Endothelial cell of umbilical vein (primary cell): Measurements from ENCODE around the gene TSPEAR. TPM values are rescaled to one million over a fixed set of nuclear protein-coding genes. Genes with fewer than 3 reads are reported as not detected.
"Not testable (repeated sequence)": the region's sequence is repeated elsewhere in the genome, so short reads cannot be mapped to it uniquely, and the experiment has no call there.

Source experiments
- BruUV-seq: library from RNA; stranded (reverse); fragments of 400-500 nt; replicated peaks from 2 replicates; lab custom pipeline; 2021; lab: Mats Ljungman, UMichigan
- CTCF ChIA-PET: fragments of 300-600, 350-600 bp; sonication (Branson Sonifier 250); formaldehyde crosslinking; loops from one replicate; lab custom pipeline; 2021; ENCODE audit warnings: antibody characterized with exemption, inconsistent platforms; lab: Charles Lee
- POLR2A ChIA-PET: fragments of 300-600, 350-600 bp; sonication (Branson Sonifier 250); formaldehyde crosslinking; loops from one replicate; lab custom pipeline; 2021; ENCODE audit warnings: antibody characterized with exemption, inconsistent platforms; lab: Charles Lee
- DNase-seq: peaks from one replicate; pipeline ENCODE4 v3.0.0-alpha.2; 2011; ENCODE audit warnings: low read depth, low spot score
- FAIRE-seq: peaks from 2 replicates; lab custom pipeline; 2011; peaks lifted over from hg19 to GRCh38; lab: Jason Lieb, UNC
- H2AFZ ChIP-seq: 2 replicates; pipeline ENCODE4 v1.6.0; 2012; ENCODE audit warnings: low read depth, low read length, control low read depth, inconsistent platforms
- H3K27ac ChIP-seq: 2 replicates; pipeline ENCODE4 v1.5.1; 2011; ENCODE audit warnings: low read depth, mild to moderate bottlenecking, control low read depth, low read length, moderate library complexity; ENCODE audit not compliant: insufficient read depth
- H3K27me3 ChIP-seq, 2 experiments: 2 replicates each; pipeline versions ENCODE4 v1.6.0 to v1.6.1; 2011; ENCODE audit warnings: low read length in 2 of 2, mixed read lengths in 1 of 2; ENCODE audit not compliant: control insufficient read depth in 2 of 2, insufficient read depth in 2 of 2
- H3K36me3 ChIP-seq, 2 experiments: 2 replicates in 1 of 2; 3 replicates in 1 of 2; pipeline ENCODE4 v1.5.1; 2011; ENCODE audit warnings: low read length in 2 of 2, mild to moderate bottlenecking in 1 of 2, moderate library complexity in 1 of 2; ENCODE audit not compliant: control insufficient read depth in 2 of 2, insufficient read depth in 2 of 2; ENCODE audit errors: extremely low read depth in 1 of 2
- H3K4me1 ChIP-seq: 3 replicates; pipeline ENCODE4 v1.5.1; 2011; ENCODE audit warnings: mild to moderate bottlenecking, low read length; ENCODE audit not compliant: control insufficient read depth, insufficient read depth; ENCODE audit errors: extremely low read depth
- H3K4me2 ChIP-seq: 2 replicates; pipeline ENCODE4 v1.6.1; 2011; ENCODE audit warnings: low read length, control low read depth, mixed read lengths; ENCODE audit not compliant: insufficient read depth
- H3K4me3 ChIP-seq, 3 experiments: fragments of 200-600 bp in 1 of 3; sonication (generic), shearing (Covaris generic) in 1 of 3; replicated peaks in 1 of 3; 2 replicates each; pipeline ENCODE4 v1.5.1; 2011 to 2016; ENCODE audit warnings: control low read depth in 3 of 3, low read length in 3 of 3, mild to moderate bottlenecking in 2 of 3, inconsistent platforms in 1 of 3, low read depth in 1 of 3, moderate library complexity in 1 of 3; ENCODE audit not compliant: insufficient read depth in 1 of 3
- H3K79me2 ChIP-seq: 2 replicates; pipeline ENCODE4 v1.6.0; 2012; ENCODE audit warnings: low read length, inconsistent platforms; ENCODE audit not compliant: control insufficient read depth, insufficient read depth
- H3K9ac ChIP-seq: replicated peaks from 2 replicates; pipeline ENCODE3; 2011; ENCODE audit warnings: low read length, control low read depth; ENCODE audit not compliant: insufficient read depth; ENCODE audit errors: extremely low read depth
- H3K9me1 ChIP-seq: replicated peaks from 3 replicates; pipeline ENCODE4 v1.6.0; 2011; ENCODE audit warnings: mild to moderate bottlenecking, low read length; ENCODE audit not compliant: control insufficient read depth, insufficient read depth; ENCODE audit errors: extremely low read depth
- H3K9me3 ChIP-seq: replicated peaks from 2 replicates; pipeline ENCODE4 v1.5.1; 2012; ENCODE audit warnings: low read length, inconsistent platforms; ENCODE audit not compliant: control insufficient read depth, insufficient read depth
- H4K20me1 ChIP-seq: replicated peaks from 2 replicates; pipeline ENCODE3; 2011; ENCODE audit warnings: mild to moderate bottlenecking, low read length; ENCODE audit not compliant: control insufficient read depth, insufficient read depth; ENCODE audit errors: extremely low read depth
- EZH2 ChIP-seq: IDR thresholded peaks from 2 replicates; pipeline ENCODE4 v1.6.1; 2012; ENCODE audit warnings: borderline replicate concordance, low read depth, mild to moderate bottlenecking, moderate library complexity, low read length, inconsistent platforms; ENCODE audit not compliant: severe bottlenecking
- FOS ChIP-seq: IDR thresholded peaks from 2 replicates; pipeline ENCODE4 v1.6.1; 2011; ENCODE audit warnings: mild to moderate bottlenecking, low read length, moderate library complexity, borderline replicate concordance; ENCODE audit not compliant: insufficient read depth
- GATA2 ChIP-seq: IDR thresholded peaks from 2 replicates; pipeline ENCODE4 v1.7.0; 2011; ENCODE audit warnings: low read depth, mild to moderate bottlenecking, moderate library complexity, mixed read lengths, low read length; ENCODE audit not compliant: insufficient read length, insufficient read depth
- JUN ChIP-seq: IDR thresholded peaks from 2 replicates; pipeline ENCODE4 v1.6.1; 2011; ENCODE audit warnings: borderline replicate concordance, low read depth; ENCODE audit not compliant: insufficient read length, insufficient read depth
- MYC ChIP-seq: IDR thresholded peaks from one replicate; pipeline ENCODE4 v1.6.1; 2011; ENCODE audit warnings: mild to moderate bottlenecking, low read depth, low read length
- POLR2A ChIP-seq: IDR thresholded peaks from 2 replicates; pipeline ENCODE4 v1.6.1; 2012; ENCODE audit warnings: low read depth, mild to moderate bottlenecking, control low read depth, low read length
- POLR2AphosphoS5 ChIP-seq: IDR thresholded peaks from 2 replicates; pipeline ENCODE4 v1.6.1; 2012; ENCODE audit warnings: low read depth, mild to moderate bottlenecking, control low read depth, low read length, moderate library complexity; ENCODE audit not compliant: insufficient read depth
- dilution Hi-C: fragments of 300-500 bp; cut with MboI; formaldehyde crosslinking; loops from one replicate; pipeline ENCODE4 v1.15.0; 2019; ENCODE audit warnings: low sequenced_read_pairs; ENCODE audit not compliant: extremely low pct_ligation_motif_present
- intact Hi-C: fragments of 100-400 bp; cut with micrococcal nuclease; formaldehyde crosslinking; loops from one replicate; pipeline ENCODE4 v1.10.0; 2022
- polyA plus RNA-seq, 4 experiments: library from polyadenylated mRNA; depleted of rRNA in 3 of 4; stranded (reverse) in 3 of 4; unstranded in 1 of 4; fragments of >200 nt; gene quantifications; 2 replicates each; pipeline versions ENCODE4 v1.2.1 to v1.2.3, GENCODE V29; 2011 to 2012; ENCODE audit warnings: missing spikeins in 1 of 4
- total RNA-seq: library from RNA; stranded (reverse); gene quantifications from 2 replicates; pipeline ENCODE4 v1.2.3, GENCODE V29; 2021
- TF ChIP-seq, protein P1 (sequence below), 2 donors: IDR thresholded peaks; 1 replicate in 1 of 2; 2 replicates in 1 of 2; pipeline ENCODE4 v1.5.1; 2011; ENCODE audit warnings: low read length in 2 of 2, mild to moderate bottlenecking in 2 of 2, moderate library complexity in 2 of 2, control low read depth in 1 of 2, inconsistent platforms in 1 of 2, low read depth in 1 of 2; ENCODE audit not compliant: insufficient read depth in 1 of 2; ENCODE audit errors: extremely low read depth in 1 of 2
- TF ChIP-seq, protein P2 (sequence below): IDR thresholded peaks from 2 replicates; pipeline ENCODE4 v1.6.1; 2011; ENCODE audit not compliant: insufficient read depth, insufficient read length

Gene TSPEAR
- total and polyA plus RNA-seq, 2 donors (not counting 3 experiments of a cell fraction or from before 2014, with no cell fraction given), result 0.01 TPM; not detected in 1

- CTCF ChIA-PET, result interaction anchor here (0.7 to 1.9 kb wide), 4 partner anchors 18 to 314 kb away, joined by 3 to 11 read pairs (median 3); no protein-coding TSS in a partner anchor
- H3K4me2 ChIP-seq, H3K9me1 ChIP-seq, H3K9me3 ChIP-seq, H3K27me3 ChIP-seq, H3K9ac ChIP-seq, dilution Hi-C loops, H3K4me3 ChIP-seq, H3K36me3 ChIP-seq, POLR2A ChIA-PET, H3K79me2 ChIP-seq, DNase-seq, FAIRE-seq, BruUV-seq, H3K27ac ChIP-seq, H3K4me1 ChIP-seq, H4K20me1 ChIP-seq, H2AFZ ChIP-seq: not testable (repeated sequence)
- TF ChIP-seq, protein P1, sequence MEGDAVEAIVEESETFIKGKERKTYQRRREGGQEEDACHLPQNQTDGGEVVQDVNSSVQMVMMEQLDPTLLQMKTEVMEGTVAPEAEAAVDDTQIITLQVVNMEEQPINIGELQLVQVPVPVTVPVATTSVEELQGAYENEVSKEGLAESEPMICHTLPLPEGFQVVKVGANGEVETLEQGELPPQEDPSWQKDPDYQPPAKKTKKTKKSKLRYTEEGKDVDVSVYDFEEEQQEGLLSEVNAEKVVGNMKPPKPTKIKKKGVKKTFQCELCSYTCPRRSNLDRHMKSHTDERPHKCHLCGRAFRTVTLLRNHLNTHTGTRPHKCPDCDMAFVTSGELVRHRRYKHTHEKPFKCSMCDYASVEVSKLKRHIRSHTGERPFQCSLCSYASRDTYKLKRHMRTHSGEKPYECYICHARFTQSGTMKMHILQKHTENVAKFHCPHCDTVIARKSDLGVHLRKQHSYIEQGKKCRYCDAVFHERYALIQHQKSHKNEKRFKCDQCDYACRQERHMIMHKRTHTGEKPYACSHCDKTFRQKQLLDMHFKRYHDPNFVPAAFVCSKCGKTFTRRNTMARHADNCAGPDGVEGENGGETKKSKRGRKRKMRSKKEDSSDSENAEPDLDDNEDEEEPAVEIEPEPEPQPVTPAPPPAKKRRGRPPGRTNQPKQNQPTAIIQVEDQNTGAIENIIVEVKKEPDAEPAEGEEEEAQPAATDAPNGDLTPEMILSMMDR (IDR thresholded peaks at IDR 0.05; ENCODE audit: extremely low read depth in 1 of 2, insufficient read depth in 1 of 2, low read depth in 1 of 2, low read length in 2 of 2), result peak; percentile 17 to 58
- intact Hi-C loops, result loop anchor here (1.0 kb wide), 1 partner anchor 140 kb away; the partner anchor contains the start of gene CFAP410
Observed at GRCh38 chr21:44479556-44480199, 231.7 kb downstream of the TSPEAR start.

GRCh38 chr21:44478801-44479167, 232.6 kb downstream of the TSPEAR start:
- ChIA-PET POLR2A (no interaction called here), CTCF (interaction anchor here (1.9 kb wide), 1 partner anchor 315 kb away, joined by 11 read pairs; no protein-coding TSS in a partner anchor)
- H3K27ac ChIP-seq, result no peak overlapping the region
- DNase-seq (no peak), FAIRE-seq (no peak)
- no peaks in the 10 kb centered on the region for H3K79me2 ChIP-seq
- H3K27me3 ChIP-seq, result no peaks in the 10 kb centered on the region
- no peaks in the 10 kb centered on the region for H3K36me3 ChIP-seq
- no peaks in the 10 kb centered on the region for H3K9me3 ChIP-seq
- no peak overlapping the region for H2AFZ ChIP-seq
- intact Hi-C loops, result loop anchor here (1.0 kb wide), 1 partner anchor 139 kb away; the partner anchor contains the start of gene CFAP410
- TF ChIP-seq JUN (no peak), POLR2A (no peak), EZH2 (no peak), FOS (no peak), GATA2 (no peak), POLR2AphosphoS5 (no peak), MYC (no peak)
- TF ChIP-seq, protein P2, sequence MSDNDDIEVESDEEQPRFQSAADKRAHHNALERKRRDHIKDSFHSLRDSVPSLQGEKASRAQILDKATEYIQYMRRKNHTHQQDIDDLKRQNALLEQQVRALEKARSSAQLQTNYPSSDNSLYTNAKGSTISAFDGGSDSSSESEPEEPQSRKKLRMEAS, result no peak
- TF ChIP-seq, protein P1 (IDR thresholded peaks at IDR 0.05; ENCODE audit: extremely low read depth in 1 of 2, insufficient read depth in 1 of 2, low read depth in 1 of 2, low read length in 2 of 2), result no peak
- no peak overlapping the region for H3K4me2 ChIP-seq
- H3K9me1 ChIP-seq, result no peaks in the 10 kb centered on the region
- dilution Hi-C loops, result no loop called here
- no peaks in the 10 kb centered on the region for H3K4me1 ChIP-seq
- H4K20me1 ChIP-seq, result no peaks in the 10 kb centered on the region
- H3K4me3 ChIP-seq, result no peak overlapping the region
- BruUV-seq, result no TSS peak
- H3K9ac ChIP-seq, result no peak overlapping the region
